OCI-LY7 (cell line): Measurements from ENCODE around the gene PPFIBP1. TPM values are rescaled to one million over a fixed set of nuclear protein-coding genes. Genes with fewer than 3 reads are reported as not detected.

Source experiments
- BruUV-seq: library from RNA; stranded (reverse); fragments of 400-500 nt; replicated peaks from 2 replicates; lab custom pipeline; 2021; lab: Mats Ljungman, UMichigan
- CTCF ChIA-PET: fragments of 300-600 bp; sonication (Branson Sonifier 250); formaldehyde crosslinking; loops from one replicate; lab custom pipeline; 2022; ENCODE audit warnings: antibody characterized with exemption; ENCODE audit not compliant: unreplicated experiment; lab: Charles Lee
- POLR2A ChIA-PET: fragments of 300-600 bp; sonication (Branson Sonifier 250); formaldehyde crosslinking; loops from one replicate; lab custom pipeline; 2022; ENCODE audit warnings: antibody characterized with exemption; lab: Charles Lee
- DNase-seq: peaks from one replicate; pipeline ENCODE4 v3.0.0-alpha.2; 2015; ENCODE audit warnings: low spot score
- H2AFZ ChIP-seq: fragments of 200-600 bp; sonication (generic), shearing (Covaris generic); 2 replicates; pipeline ENCODE4 v1.6.1; 2014; ENCODE audit warnings: mild to moderate bottlenecking, antibody characterized with exemption, low read length, moderate library complexity
- H3K27ac ChIP-seq: fragments of 200-600 bp; sonication (generic); 2 replicates; pipeline ENCODE4 v1.5.1; 2014; ENCODE audit warnings: mixed run types, low read depth, mild to moderate bottlenecking, moderate library complexity, low read length, inconsistent platforms; ENCODE audit not compliant: poor library complexity, severe bottlenecking
- H3K36me3 ChIP-seq: fragments of 200-600 bp; sonication (generic); 2 replicates; pipeline ENCODE4 v1.6.1; 2014; ENCODE audit warnings: mild to moderate bottlenecking, antibody characterized with exemption, low read length, moderate library complexity, mixed read lengths; ENCODE audit not compliant: insufficient read depth
- H3K4me1 ChIP-seq: fragments of 200-600 bp; sonication (generic); 2 replicates; pipeline ENCODE4 v1.5.1; 2014; ENCODE audit warnings: mild to moderate bottlenecking, low read length; ENCODE audit not compliant: insufficient read depth, poor library complexity, severe bottlenecking
- H3K4me2 ChIP-seq: fragments of 200-600 bp; sonication (generic); 2 replicates; pipeline ENCODE4 v1.6.1; 2014; ENCODE audit warnings: mild to moderate bottlenecking, low read length
- H3K4me3 ChIP-seq: fragments of 200-600 bp; sonication (generic); 2 replicates; pipeline ENCODE4 v1.5.1; 2014; ENCODE audit warnings: mild to moderate bottlenecking, low read depth, low read length; ENCODE audit not compliant: poor library complexity, severe bottlenecking
- H3K79me2 ChIP-seq: fragments of 200-600 bp; sonication (generic); 2 replicates; pipeline ENCODE4 v1.6.1; 2016; ENCODE audit warnings: low read depth, mild to moderate bottlenecking, low read length, moderate library complexity, mixed read lengths; ENCODE audit not compliant: insufficient read depth
- H3K9me2 ChIP-seq: fragments of 200-600 bp; sonication (generic); 2 replicates; pipeline ENCODE4 v1.6.1; 2016; ENCODE audit warnings: mild to moderate bottlenecking, low read length, mixed read lengths; ENCODE audit not compliant: insufficient read depth
- H3K9me3 ChIP-seq: fragments of 200-600 bp; sonication (generic); 2 replicates; pipeline ENCODE4 v1.6.1; 2014; ENCODE audit warnings: mild to moderate bottlenecking, mixed run types, low read length, mixed read lengths
- H4K20me1 ChIP-seq: fragments of 200-600 bp; sonication (generic); 2 replicates; pipeline ENCODE4 v1.6.1; 2014; ENCODE audit warnings: mild to moderate bottlenecking, antibody characterized with exemption, low read length, moderate library complexity, mixed read lengths; ENCODE audit not compliant: insufficient read depth
- EZH2phosphoT487 ChIP-seq: fragments of 200-600 bp; sonication (generic); IDR thresholded peaks from 2 replicates; pipeline ENCODE4 v1.6.1; 2018; ENCODE audit warnings: low read depth, borderline replicate concordance, mild to moderate bottlenecking, mixed run types, antibody characterized with exemption, low read length, moderate library complexity, mixed read lengths
- intact Hi-C: fragments of 100-400 bp; cut with micrococcal nuclease; formaldehyde crosslinking; loops from one replicate; pipeline ENCODE4 v1.10.0; 2022; ENCODE audit not compliant: unreplicated experiment
- total RNA-seq, 2 experiments: library from RNA; depleted of rRNA in 1 of 2; stranded (reverse); fragments of >200 nt in 1 of 2; shearing (Covaris generic) in 1 of 2; gene quantifications; 2 replicates each; pipeline ENCODE4 v1.2.3, GENCODE V29; 2014 to 2022
- TF ChIP-seq, protein P1 (sequence below): fragments of 200-600 bp; sonication (generic); conservative IDR thresholded peaks from 2 replicates; pipeline ENCODE4 v1.5.1; 2014; ENCODE audit warnings: mild to moderate bottlenecking, antibody characterized with exemption, low read length, moderate library complexity, mixed read lengths

Gene PPFIBP1
- total RNA-seq, 2 experiments from 2014 or later = 7.3 to 14.6 TPM

DNA sequence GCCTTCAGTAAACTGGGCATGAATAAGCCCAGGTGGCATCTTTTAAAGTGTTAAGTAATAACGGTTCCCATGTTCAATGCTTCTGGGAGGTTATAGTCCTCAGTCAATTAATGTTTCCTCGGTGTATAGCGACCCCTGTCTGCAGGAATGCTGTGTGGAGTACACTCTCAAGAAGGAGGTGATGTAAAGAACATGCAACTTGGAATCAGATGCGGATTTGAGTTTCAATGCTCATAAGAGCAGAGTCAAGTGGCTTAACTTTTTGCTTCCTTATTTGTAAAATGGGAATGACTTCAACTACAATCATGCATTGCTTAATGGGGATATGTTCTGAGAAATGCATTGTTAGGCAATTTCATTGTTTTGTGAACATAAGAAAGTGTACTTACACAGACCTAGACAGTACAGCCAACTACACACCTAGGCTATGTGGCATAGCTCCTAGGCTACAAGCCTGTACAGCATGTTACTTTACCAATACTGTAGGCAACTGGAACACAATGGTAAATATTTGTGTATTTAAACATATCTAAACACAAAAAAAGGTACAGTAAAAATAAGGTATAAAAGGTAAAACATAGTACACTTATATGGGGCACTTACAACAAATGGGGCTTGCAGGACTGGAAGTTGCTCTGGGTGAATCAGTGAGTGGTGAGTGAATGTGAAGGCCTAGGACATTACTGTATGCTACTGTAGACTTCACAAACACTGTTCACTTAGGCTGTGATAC lies 179.9 kb downstream of the PPFIBP1 start:
- no peaks in the 10 kb centered on the region for H4K20me1 ChIP-seq
- no peaks in the 10 kb centered on the region for H3K9me3 ChIP-seq
- H2AFZ ChIP-seq = peak overlapping the region; percentile 14; the same call in 1 of the 2 replicates
- H3K79me2 ChIP-seq = no peaks in the 10 kb centered on the region
- ChIA-PET CTCF (no interaction called here), POLR2A (interaction anchor here (0.7 to 1.1 kb wide), 2 partner anchors 270 to 507 kb away, joined by 3 to 5 read pairs; no protein-coding TSS in a partner anchor)
- DNase-seq = peak; percentile 77
- BruUV-seq = no TSS peak
- H3K4me1 ChIP-seq = no peaks in the 10 kb centered on the region
- H3K9me2 ChIP-seq = no peaks in the 10 kb centered on the region
- TF ChIP-seq, protein P1, sequence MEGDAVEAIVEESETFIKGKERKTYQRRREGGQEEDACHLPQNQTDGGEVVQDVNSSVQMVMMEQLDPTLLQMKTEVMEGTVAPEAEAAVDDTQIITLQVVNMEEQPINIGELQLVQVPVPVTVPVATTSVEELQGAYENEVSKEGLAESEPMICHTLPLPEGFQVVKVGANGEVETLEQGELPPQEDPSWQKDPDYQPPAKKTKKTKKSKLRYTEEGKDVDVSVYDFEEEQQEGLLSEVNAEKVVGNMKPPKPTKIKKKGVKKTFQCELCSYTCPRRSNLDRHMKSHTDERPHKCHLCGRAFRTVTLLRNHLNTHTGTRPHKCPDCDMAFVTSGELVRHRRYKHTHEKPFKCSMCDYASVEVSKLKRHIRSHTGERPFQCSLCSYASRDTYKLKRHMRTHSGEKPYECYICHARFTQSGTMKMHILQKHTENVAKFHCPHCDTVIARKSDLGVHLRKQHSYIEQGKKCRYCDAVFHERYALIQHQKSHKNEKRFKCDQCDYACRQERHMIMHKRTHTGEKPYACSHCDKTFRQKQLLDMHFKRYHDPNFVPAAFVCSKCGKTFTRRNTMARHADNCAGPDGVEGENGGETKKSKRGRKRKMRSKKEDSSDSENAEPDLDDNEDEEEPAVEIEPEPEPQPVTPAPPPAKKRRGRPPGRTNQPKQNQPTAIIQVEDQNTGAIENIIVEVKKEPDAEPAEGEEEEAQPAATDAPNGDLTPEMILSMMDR = peak; percentile 98
- TF ChIP-seq EZH2phosphoT487 = no peak
- no peak overlapping the region for H3K4me2 ChIP-seq
- no peak overlapping the region for H3K27ac ChIP-seq
- intact Hi-C loops = loop anchor here (1.0 to 5.0 kb wide), 4 partner anchors 52 to 682 kb away; partner anchors contain the start of genes MED21 and PPFIBP1
- no peaks in the 10 kb centered on the region for H3K36me3 ChIP-seq
- H3K4me3 ChIP-seq = no peak overlapping the region

DNA sequence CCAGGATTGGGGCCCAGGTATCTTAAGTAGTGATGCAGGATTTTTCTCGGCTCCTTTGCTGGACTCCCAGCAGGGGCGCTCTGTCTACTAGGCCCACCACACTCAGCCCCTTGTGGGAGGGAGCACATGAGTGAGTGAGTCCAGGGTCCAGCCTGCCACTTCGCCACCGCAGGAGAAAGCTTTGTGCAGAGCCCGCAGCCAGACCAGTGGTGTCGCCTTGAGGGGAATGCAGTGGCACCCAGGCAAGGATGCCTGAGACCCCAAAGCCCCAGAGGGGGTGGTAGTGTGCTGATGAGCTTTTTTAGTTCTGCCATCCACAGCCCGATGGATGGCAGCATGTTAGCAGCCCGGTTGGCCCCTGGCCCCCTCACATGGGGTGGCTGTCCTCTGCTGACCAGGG lies 181.3 kb downstream of the PPFIBP1 start:
- intact Hi-C loops = no loop called here
- CTCF ChIA-PET = no interaction called here
- Histone ChIP-seq H3K4me1 (peaks cover 5% of the 10 kb centered on the region), H3K9me2 (no peaks in the 10 kb centered on the region), H4K20me1 (no peaks in the 10 kb centered on the region), H3K79me2 (peaks cover 2% of the 10 kb centered on the region; the same call in 1 of the 2 replicates), H3K4me2 (no peak overlapping the region), H3K36me3 (no peaks in the 10 kb centered on the region), H3K27ac (no peak overlapping the region), H2AFZ (no peak overlapping the region), H3K4me3 (no peak overlapping the region), H3K9me3 (no peaks in the 10 kb centered on the region)
- POLR2A ChIA-PET = no interaction called here
- TF ChIP-seq, protein P1 = no peak; the same call in 1 of the 2 replicates
- TF ChIP-seq EZH2phosphoT487 = no peak
- DNase-seq = no peak
- BruUV-seq = no TSS peak

DNA sequence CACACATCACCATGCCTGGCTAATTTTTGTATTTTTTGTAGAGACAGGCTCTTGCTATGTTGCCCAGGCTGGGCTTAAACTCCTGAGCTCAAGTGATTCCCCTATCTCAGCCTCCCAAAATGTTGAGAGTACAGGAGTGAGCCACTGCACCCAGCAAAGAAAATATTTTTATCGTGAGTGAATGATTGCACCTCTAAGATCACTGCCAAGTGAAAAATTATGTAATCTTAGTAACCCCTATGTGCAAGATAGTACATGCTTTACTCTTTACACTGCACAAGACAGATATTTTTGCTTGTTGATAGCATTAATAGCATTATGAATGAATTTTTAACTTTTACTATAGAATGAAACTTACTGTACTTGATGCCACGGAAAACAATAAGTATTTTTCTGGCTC lies 183.2 kb downstream of the PPFIBP1 start:
- Histone ChIP-seq H3K9me3 (no peaks in the 10 kb centered on the region), H3K79me2 (peaks cover 19% of the 10 kb centered on the region), H3K4me2 (no peak overlapping the region), H3K4me3 (no peak overlapping the region), H2AFZ (no peak overlapping the region), H3K4me1 (peaks cover 13% of the 10 kb centered on the region), H3K36me3 (no peaks in the 10 kb centered on the region), H4K20me1 (no peaks in the 10 kb centered on the region; the same call in 1 of the 2 replicates), H3K27ac (no peak overlapping the region), H3K9me2 (no peaks in the 10 kb centered on the region)
- ChIA-PET POLR2A (interaction anchor here (0.6 to 1.2 kb wide), 3 partner anchors 25 to 527 kb away, joined by 3 read pairs; no protein-coding TSS in a partner anchor), CTCF (no interaction called here)
- BruUV-seq = no TSS peak
- no peak for TF ChIP-seq EZH2phosphoT487
- TF ChIP-seq, protein P1 = no peak
- no peak for DNase-seq
- intact Hi-C loops = no loop called here
